GM12892 (cell line): ENCODE results near the gene MYOZ1.

Experiments
- POLR2A ChIP-seq: IDR thresholded peaks from 2 replicates; pipeline ENCODE4 v1.6.1; 2011; ENCODE audit warnings: low read depth, low read length, control low read depth
- POLR2AphosphoS5 ChIP-seq: IDR thresholded peaks from 2 replicates; pipeline ENCODE4 v1.6.1; 2011; ENCODE audit warnings: low read depth, low read length, control low read depth
- TAF1 ChIP-seq: IDR thresholded peaks from 2 replicates; pipeline ENCODE4 v1.6.1; 2011; ENCODE audit warnings: low read depth, mild to moderate bottlenecking, control low read depth, low read length, borderline replicate concordance

- TF ChIP-seq POLR2AphosphoS5 (no peak), TAF1 (no peak), POLR2A (no peak)
Measured at GRCh38 chr10:73628405-73628804, 12.9 kb downstream of the MYOZ1 start.
